Measurements from ENCODE around the gene ANO2.

Gene ANO2

GRCh38 chr12:5520831-5521230, 424.2 kb downstream of the ANO2 start:
- no peak for DNase-seq
- in situ Hi-C loops (cut with MboI; ENCODE audit: low pct_unique_long_range_greater_than_20kb, low sequenced_read_pairs): no loop called here

- in situ Hi-C loops (cut with MboI; ENCODE audit: low pct_unique_long_range_greater_than_20kb, low sequenced_read_pairs): no loop called here
- no peak for DNase-seq
These were observed 425.0 kb downstream of the ANO2 start for GRCh38 chr12:5520037-5520436.

- no peak for DNase-seq
These were observed 426.3 kb downstream of the ANO2 start for GRCh38 chr12:5518584-5519365.

GRCh38 chr12:5516371-5517241, 428.5 kb downstream of the ANO2 start:
- no peak for DNase-seq
- in situ Hi-C loops (cut with MboI; ENCODE audit: low pct_unique_long_range_greater_than_20kb, low sequenced_read_pairs): no loop called here

More at GRCh38 chr12:5518584-5519365, 426.3 kb downstream of the ANO2 start:
- in situ Hi-C loops (cut with MboI; ENCODE audit: low pct_unique_long_range_greater_than_20kb, low sequenced_read_pairs): no loop called here

GRCh38 chr12:5515458-5515857, 429.6 kb downstream of the ANO2 start:
- no peak for DNase-seq
- in situ Hi-C loops (cut with MboI; ENCODE audit: low pct_unique_long_range_greater_than_20kb, low sequenced_read_pairs): no loop called here

DNA sequence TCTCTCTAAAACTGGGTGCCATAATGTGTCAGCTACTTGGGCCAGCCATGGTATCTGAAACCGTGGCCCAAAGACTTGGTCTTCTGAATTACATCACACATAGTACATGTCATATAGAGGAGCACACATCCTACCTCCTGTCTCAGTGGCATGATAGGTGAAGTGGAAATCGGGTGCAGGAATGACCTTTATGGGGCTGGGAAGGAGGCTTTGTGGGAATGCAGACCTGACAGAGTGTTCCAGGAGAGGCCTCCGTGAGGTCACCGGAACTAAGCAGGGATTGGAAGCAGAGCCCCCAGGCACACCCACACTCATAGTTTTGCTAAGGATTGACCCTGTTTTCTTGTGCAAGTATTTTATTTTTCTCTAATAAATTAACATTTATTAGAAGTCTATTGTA, 430.5 kb downstream of the ANO2 start:
- no peak for DNase-seq
- in situ Hi-C loops (cut with MboI; ENCODE audit: low pct_unique_long_range_greater_than_20kb, low sequenced_read_pairs): no loop called here

DNA sequence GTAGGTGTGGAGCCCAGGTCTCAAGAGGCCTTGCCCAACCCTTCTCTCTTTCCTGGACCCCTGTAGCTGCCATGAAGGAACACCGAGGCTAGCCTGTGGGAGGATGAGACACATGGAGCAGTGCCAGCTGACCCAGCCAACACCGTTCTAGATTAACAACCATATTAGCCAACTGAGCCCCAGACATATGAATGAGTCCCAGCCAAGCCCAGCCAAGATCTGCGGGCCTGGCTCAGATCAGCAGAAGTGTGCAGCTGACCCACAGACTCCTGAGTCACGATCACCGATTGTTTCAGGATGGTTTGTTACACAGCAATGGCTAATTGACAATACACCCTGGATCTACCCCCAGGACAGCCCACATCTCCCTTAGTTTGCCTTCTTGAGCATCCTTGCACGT, 431.0 kb downstream of the ANO2 start:
- in situ Hi-C loops (cut with MboI; ENCODE audit: low pct_unique_long_range_greater_than_20kb, low sequenced_read_pairs): no loop called here
- DNase-seq: no peak

- in situ Hi-C loops (cut with MboI; ENCODE audit: low pct_unique_long_range_greater_than_20kb, low sequenced_read_pairs): no loop called here
- DNase-seq: no peak
These were observed 431.7 kb downstream of the ANO2 start for GRCh38 chr12:5513406-5513805.

Measured in KBM-7 (cell line).